Measurements from ENCODE around the gene PRMT1. TPM values are rescaled to one million over a fixed set of nuclear protein-coding genes. Genes with fewer than 3 reads are reported as not detected.
A peak's percentile ranks its signal among the peaks of the same experiment; 100 is the strongest.

The PRMT1 gene
- total and polyA plus RNA-seq, 9 of the 15 experiments (the other 6 are each of a cell fraction or from before 2014, with no cell fraction given): 13.3 to 464 (median 326) TPM

- TF ChIP-seq FOXJ2 (tag; IDR thresholded peaks at IDR 0.05): no peak; the same call in 1 of the 2 replicates
- no peak for TF ChIP-seq POU5F1 (IDR thresholded peaks at IDR 0.05; ENCODE audit: borderline replicate concordance, low read depth, low read length, partially characterized antibody)
- no peak for TF ChIP-seq CHCHD3 (CRISPR knock-in tag; IDR thresholded peaks at IDR 0.05)
- no peak for TF ChIP-seq RBM22 (IDR thresholded peaks at IDR 0.05; ENCODE audit: low read depth, low read length, poor library complexity, severe bottlenecking)
- no peak for TF ChIP-seq RUNX1 (IDR thresholded peaks at IDR 0.05; ENCODE audit: low read depth)
- TF ChIP-seq TARDBP (IDR thresholded peaks at IDR 0.05): peak; percentile 19; the same call in 1 of the 2 replicates
- TF ChIP-seq PHB2 (IDR thresholded peaks at IDR 0.05; ENCODE audit: low read depth): no peak
- TF ChIP-seq ZNF133 (CRISPR knock-in tag; IDR thresholded peaks at IDR 0.05): no peak
- peak; percentile 93 for TF ChIP-seq SUPT5H (IDR thresholded peaks at IDR 0.05)
- TF ChIP-seq ATF3 (IDR thresholded peaks at IDR 0.05): peak; percentile 58; the same call in 1 of the 2 replicates
- TF ChIP-seq ATF3 (CRISPR knock-in tag; conservative IDR thresholded peaks at IDR 0.05): peak; percentile 38; the same call in 1 of the 2 replicates
- no peak for TF ChIP-seq ARID3B (CRISPR knock-in tag; IDR thresholded peaks at IDR 0.05; ENCODE audit: borderline replicate concordance)
- no peak for TF ChIP-seq THRA (IDR thresholded peaks at IDR 0.05)
- peak; percentile 74 for TF ChIP-seq EGR1 (conservative IDR thresholded peaks at IDR 0.05)
- no peak for TF ChIP-seq PML (IDR thresholded peaks at IDR 0.05; ENCODE audit: low read length)
- no peak for TF ChIP-seq ZNF408 (CRISPR knock-in tag; IDR thresholded peaks at IDR 0.05; ENCODE audit: low read depth)
- no peak for TF ChIP-seq HMG20A (CRISPR knock-in tag; conservative IDR thresholded peaks at IDR 0.05)
- no peak for TF ChIP-seq ZNF263 (CRISPR knock-in tag; IDR thresholded peaks at IDR 0.05; ENCODE audit: borderline replicate concordance)
- TF ChIP-seq KLF13 (tag; IDR thresholded peaks at IDR 0.05; ENCODE audit: borderline replicate concordance, low read depth): peak; percentile 89; the same call in 1 of the 2 replicates
- TF ChIP-seq NFIX (CRISPR knock-in tag; IDR thresholded peaks at IDR 0.05; ENCODE audit: low read depth): no peak
- 0 out of 2 replicates have a peak, but pooled peaks have one; percentile 18 for TF ChIP-seq ZNF197 (CRISPR knock-in tag; IDR thresholded peaks at IDR 0.05; ENCODE audit: low read depth)
- no peak for TF ChIP-seq SRSF3 (IDR thresholded peaks at IDR 0.05; ENCODE audit: insufficient read depth, low read length)
- TF ChIP-seq RBBP5 (IDR thresholded peaks at IDR 0.05; ENCODE audit: borderline replicate concordance, insufficient read depth, low read length, poor library complexity, severe bottlenecking): no peak
- TF ChIP-seq PTTG1 (tag; IDR thresholded peaks at IDR 0.05; ENCODE audit: low read depth): no peak
- TF ChIP-seq ID3 (CRISPR knock-in tag; IDR thresholded peaks at IDR 0.05): no peak
- 0 out of 2 replicates have a peak, but pooled peaks have one; percentile 36 for TF ChIP-seq ID3 (tag; IDR thresholded peaks at IDR 0.05)
These were observed 811 bp upstream of the PRMT1 start (continued) for GRCh38 chr19:49676136-49676783.
